ENCODE data around the gene RASSF5. TPM values are rescaled to one million over a fixed set of nuclear protein-coding genes. Genes with fewer than 3 reads are reported as not detected.
A peak's percentile ranks its signal among the peaks of the same experiment; 100 is the strongest.

The RASSF5 gene
- polyA plus RNA-seq, 1 of the 3 experiments (the other 2 are of a cell fraction), result 2.2 TPM

DNA sequence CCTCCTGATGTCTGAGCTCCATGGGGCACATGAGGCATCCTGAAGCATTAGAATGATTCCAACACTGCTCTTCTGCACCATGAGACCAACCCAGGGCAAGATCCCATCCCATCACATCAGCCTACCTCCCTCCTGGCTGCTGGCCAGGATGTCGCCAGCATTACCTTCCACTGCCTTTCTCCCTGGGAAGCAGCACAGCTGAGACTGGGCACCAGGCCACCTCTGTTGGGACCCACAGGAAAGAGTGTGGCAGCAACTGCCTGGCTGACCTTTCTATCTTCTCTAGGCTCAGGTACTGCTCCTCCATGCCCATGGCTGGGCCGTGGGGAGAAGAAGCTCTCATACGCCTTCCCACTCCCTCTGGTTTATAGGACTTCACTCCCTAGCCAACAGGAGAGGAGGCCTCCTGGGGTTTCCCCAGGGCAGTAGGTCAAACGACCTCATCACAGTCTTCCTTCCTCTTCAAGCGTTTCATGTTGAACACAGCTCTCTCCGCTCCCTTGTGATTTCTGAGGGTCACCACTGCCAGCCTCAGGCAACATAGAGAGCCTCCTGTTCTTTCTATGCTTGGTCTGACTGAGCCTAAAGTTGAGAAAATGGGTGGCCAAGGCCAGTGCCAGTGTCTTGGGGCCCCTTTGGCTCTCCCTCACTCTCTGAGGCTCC lies 11.1 kb upstream of the RASSF5 start:
- DNase-seq, result no peak

DNA sequence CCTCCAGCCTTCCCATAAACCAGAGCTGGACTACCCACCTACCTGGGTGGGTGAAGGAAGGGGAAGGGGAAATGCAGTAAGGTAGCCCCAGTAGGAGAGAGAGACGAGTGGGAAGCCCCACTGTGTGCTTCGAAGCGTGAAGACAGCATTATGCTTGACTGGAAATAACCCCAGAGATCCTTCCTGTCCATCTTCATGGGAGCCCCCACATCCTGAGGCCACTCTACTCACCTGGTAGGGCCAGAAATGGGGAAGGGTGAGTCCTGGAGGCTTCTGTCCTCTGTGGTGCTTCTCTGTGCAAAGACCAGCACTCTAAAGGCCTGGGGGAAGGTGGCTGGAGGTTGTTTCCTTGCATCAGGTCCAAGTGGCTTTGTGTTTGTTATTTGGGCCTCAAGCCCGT lies 10.0 kb upstream of the RASSF5 start:
- Histone ChIP-seq H2AFZ (ENCODE audit: low read depth) (no peak overlapping the region), H4K20me1 (ENCODE audit: insufficient read depth) (no peaks in the 10 kb centered on the region), H3K4me2 (no peak overlapping the region), H3F3A (replicated peaks; ENCODE audit: insufficient read depth) (peaks cover 11% of the 10 kb centered on the region), H3K36me3 (replicated peaks in 1 of 2; ENCODE audit: control insufficient read depth in 1 of 2, insufficient read depth in 2 of 2, low read length in 1 of 2) (peaks cover 0 to 4% of the 10 kb centered on the region in 2 experiments), H3K27ac (ENCODE audit: low read depth in 2 of 2, low read length in 1 of 2) (no peak overlapping the region), H3K4me1 (ENCODE audit: control insufficient read depth in 1 of 2, insufficient read depth in 2 of 2, low read depth in 1 of 2, low read length in 1 of 2) (peaks cover 13 to 26% of the 10 kb centered on the region in 2 experiments; a peak in 2 of 4 replicates), H3K27me3 (ENCODE audit: insufficient read depth) (no peaks in the 10 kb centered on the region), H3K4me3 (ENCODE audit: low read depth in 2 of 2, low read length in 1 of 2) (no peak overlapping the region), H3K9ac (no peak overlapping the region), H3K9me2 (no peaks in the 10 kb centered on the region), H3K9me3 (no peaks in the 10 kb centered on the region), H3K79me2 (ENCODE audit: insufficient read depth) (no peaks in the 10 kb centered on the region)
- no peak for DNase-seq
- TF ChIP-seq POLR2AphosphoS5 (IDR thresholded peaks at IDR 0.05; ENCODE audit: low read depth, low read length), result no peak
- ChIA-PET CTCF (interaction anchor here (2.3 to 4.2 kb wide), 4 partner anchors 9 to 86 kb away, joined by 14 to 20 read pairs (median 16); no protein-coding TSS in a partner anchor), POLR2A (no interaction called here)
- WGBS (ENCODE audit: low lambda C conversion rate), result 78% methylated on average over 4 of the region's 4 CpGs

More for the DNA sequence above, 11.1 kb upstream of the RASSF5 start:
- no peak for TF ChIP-seq EZH2phosphoT487 (IDR thresholded peaks at IDR 0.05; ENCODE audit: borderline replicate concordance, low read depth)
- peak; percentile 9; the same call in 1 of the 2 replicates for TF ChIP-seq NFIC (IDR thresholded peaks at IDR 0.05; ENCODE audit: borderline replicate concordance)
- Histone ChIP-seq H3K4me3 (ENCODE audit: low read depth in 2 of 2, low read length in 1 of 2) (no peak overlapping the region), H3K27me3 (ENCODE audit: insufficient read depth) (no peaks in the 10 kb centered on the region), H3F3A (replicated peaks; ENCODE audit: insufficient read depth) (peaks cover 5% of the 10 kb centered on the region), H3K79me2 (ENCODE audit: insufficient read depth) (no peaks in the 10 kb centered on the region), H3K4me1 (ENCODE audit: control insufficient read depth in 1 of 2, insufficient read depth in 2 of 2, low read depth in 1 of 2, low read length in 1 of 2) (peaks cover 16 to 19% of the 10 kb centered on the region in 2 experiments; a peak in 2 of 4 replicates), H3K9ac (no peak overlapping the region), H3K9me2 (no peaks in the 10 kb centered on the region), H3K9me3 (no peaks in the 10 kb centered on the region), H4K20me1 (ENCODE audit: insufficient read depth) (no peaks in the 10 kb centered on the region), H3K4me2 (peak overlapping the region; percentile 35; the same call in 1 of the 2 replicates), H3K27ac (ENCODE audit: low read depth in 2 of 2, low read length in 1 of 2) (no peak overlapping the region; a peak in 1 of 4 replicates), H2AFZ (ENCODE audit: low read depth) (no peak overlapping the region), H3K36me3 (replicated peaks in 1 of 2; ENCODE audit: control insufficient read depth in 1 of 2, insufficient read depth in 2 of 2, low read length in 1 of 2) (peaks cover 0 to 12% of the 10 kb centered on the region in 2 experiments)
- 59% methylated on average over 5 of the region's 6 CpGs for WGBS (ENCODE audit: low lambda C conversion rate)
- POLR2A ChIA-PET, result no interaction called here
- CTCF ChIA-PET, result interaction anchor here (1.4 to 4.2 kb wide), 6 partner anchors 10 to 168 kb away, joined by 3 to 20 read pairs (median 12); no protein-coding TSS in a partner anchor

DNA sequence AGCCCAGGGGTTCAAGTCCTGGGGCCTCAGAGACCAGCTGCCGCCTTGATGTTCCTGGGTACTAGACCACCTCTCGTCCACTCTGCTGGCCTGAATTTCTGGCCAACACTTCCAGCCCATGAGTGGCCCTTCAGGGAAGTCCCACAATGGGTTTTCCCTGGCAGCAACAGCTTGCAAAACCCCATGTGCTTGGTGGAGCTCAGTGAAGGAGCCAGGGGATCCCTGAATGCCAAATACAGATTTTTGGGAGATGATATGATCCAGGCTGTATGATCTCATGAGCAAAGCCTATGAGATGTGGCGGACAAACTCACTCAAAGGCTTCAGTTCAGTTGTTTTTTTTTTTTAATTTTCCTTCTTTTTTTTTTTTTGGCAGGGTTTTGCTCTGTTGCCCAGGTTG lies 9.6 kb upstream of the RASSF5 start:
- no peak overlapping the region for H3K4me2 ChIP-seq
- peaks cover 0 to 4% of the 10 kb centered on the region in 2 experiments for H3K36me3 ChIP-seq (replicated peaks in 1 of 2; ENCODE audit: control insufficient read depth in 1 of 2, insufficient read depth in 2 of 2, low read length in 1 of 2)
- ChIA-PET CTCF (interaction anchor here (0.9 to 5.2 kb wide), 6 partner anchors 7 to 167 kb away, joined by 3 to 37 read pairs (median 16); no protein-coding TSS in a partner anchor), POLR2A (no interaction called here)
- WGBS (ENCODE audit: low lambda C conversion rate), result 97% methylated on average over 3 of the region's 3 CpGs
- no peak overlapping the region for H3K27ac ChIP-seq (ENCODE audit: low read depth in 2 of 2, low read length in 1 of 2)
- no peaks in the 10 kb centered on the region for H3K9me2 ChIP-seq
- H3K9me3 ChIP-seq, result no peaks in the 10 kb centered on the region
- H3K79me2 ChIP-seq (ENCODE audit: insufficient read depth), result no peaks in the 10 kb centered on the region
- H3K4me3 ChIP-seq (ENCODE audit: low read depth in 2 of 2, low read length in 1 of 2), result no peak overlapping the region
- peaks cover 13 to 26% of the 10 kb centered on the region in 2 experiments; a peak in 2 of 4 replicates for H3K4me1 ChIP-seq (ENCODE audit: control insufficient read depth in 1 of 2, insufficient read depth in 2 of 2, low read depth in 1 of 2, low read length in 1 of 2)
- no peak for DNase-seq
- H3F3A ChIP-seq (replicated peaks; ENCODE audit: insufficient read depth), result peaks cover 11% of the 10 kb centered on the region
- no peak overlapping the region for H2AFZ ChIP-seq (ENCODE audit: low read depth)
- no peak for TF ChIP-seq ELF1 (IDR thresholded peaks at IDR 0.05)
- H4K20me1 ChIP-seq (ENCODE audit: insufficient read depth), result no peaks in the 10 kb centered on the region
- H3K27me3 ChIP-seq (ENCODE audit: insufficient read depth), result no peaks in the 10 kb centered on the region
- no peak overlapping the region for H3K9ac ChIP-seq
